DOHH2 (cell line): Measurements from ENCODE around the gene HSD3B7.

ENCODE experiments used
- CTCF ChIP-seq: fragments of 200-600 bp; sonication (generic); IDR thresholded peaks from one replicate; pipeline ENCODE4 v1.5.1; 2014; ENCODE audit warnings: antibody characterized with exemption, mild to moderate bottlenecking, low read depth, low read length; ENCODE audit not compliant: poor library complexity, severe bottlenecking
- EZH2phosphoT487 ChIP-seq: fragments of 200-600 bp; sonication (generic); IDR thresholded peaks from 2 replicates; pipeline ENCODE4 v1.6.1; 2017; ENCODE audit warnings: borderline replicate concordance, mild to moderate bottlenecking, antibody characterized with exemption, low read length, moderate library complexity, mixed read lengths

- TF ChIP-seq EZH2phosphoT487: no peak
- TF ChIP-seq CTCF: no peak
These were observed 5.1 kb downstream of the HSD3B7 start for GRCh38 chr16:30990105-30990504.
